HG02884 (cell line): Measurements from ENCODE around the gene GPR34.
"Not testable (repeated sequence)": the region's sequence is repeated elsewhere in the genome, so short reads cannot be mapped to it uniquely, and the experiment has no call there.

Source experiments
- ATAC-seq: cut with Tn5 transposase; IDR thresholded peaks from one replicate; pipeline ENCODE4 v1.9.1; 2021; ENCODE audit warnings: mild to moderate bottlenecking, moderate library complexity; ENCODE audit not compliant: unreplicated experiment

The GPR34 gene

DNA sequence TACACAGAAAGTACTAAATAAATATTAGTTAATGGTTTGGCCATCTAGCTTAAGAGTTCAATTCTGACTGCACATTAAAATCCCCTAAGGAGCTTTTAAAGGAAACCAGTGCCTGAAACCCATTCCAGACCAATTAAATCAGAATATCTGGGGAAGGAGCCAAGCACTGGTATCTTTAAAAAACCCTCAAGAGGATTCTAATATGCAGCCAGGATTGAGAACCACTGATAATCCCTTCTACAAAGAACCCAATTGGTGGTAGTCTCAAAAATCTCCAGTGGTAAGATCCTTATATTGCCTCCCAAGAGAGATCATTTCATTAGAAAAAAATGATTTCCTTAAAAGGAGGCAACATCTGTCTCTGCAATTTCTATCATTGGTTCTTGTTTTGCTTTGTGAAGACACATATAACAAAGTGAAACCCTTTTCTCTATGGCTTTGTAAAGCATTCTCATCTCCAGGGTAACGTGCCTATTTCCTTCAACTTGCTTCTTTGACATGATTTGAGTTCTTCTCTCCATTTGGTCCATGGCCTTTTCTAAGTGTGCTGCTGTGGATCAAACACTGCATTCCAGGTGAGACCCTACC is 3.5 kb downstream of the GPR34 start:
- no peak for ATAC-seq

DNA sequence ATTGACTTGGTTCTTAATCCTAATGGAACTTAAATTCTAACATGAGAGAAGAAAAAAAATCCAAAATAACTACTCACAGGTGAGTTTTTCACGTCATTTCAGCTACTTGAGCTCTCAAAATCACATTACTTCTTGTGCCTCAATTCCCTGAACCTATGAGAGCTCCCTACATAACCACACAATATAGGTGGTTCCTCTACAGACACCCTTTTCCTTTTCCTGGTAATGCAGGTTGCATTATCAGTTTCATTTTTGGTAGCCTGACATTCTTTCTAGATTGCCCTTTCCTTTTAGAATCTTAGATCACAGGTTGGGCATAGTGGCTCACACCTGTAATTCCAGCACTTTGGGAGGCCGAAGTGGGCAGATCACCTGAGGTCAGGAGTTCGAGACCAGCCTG is 4.3 kb downstream of the GPR34 start:
- ATAC-seq, result no peak

DNA sequence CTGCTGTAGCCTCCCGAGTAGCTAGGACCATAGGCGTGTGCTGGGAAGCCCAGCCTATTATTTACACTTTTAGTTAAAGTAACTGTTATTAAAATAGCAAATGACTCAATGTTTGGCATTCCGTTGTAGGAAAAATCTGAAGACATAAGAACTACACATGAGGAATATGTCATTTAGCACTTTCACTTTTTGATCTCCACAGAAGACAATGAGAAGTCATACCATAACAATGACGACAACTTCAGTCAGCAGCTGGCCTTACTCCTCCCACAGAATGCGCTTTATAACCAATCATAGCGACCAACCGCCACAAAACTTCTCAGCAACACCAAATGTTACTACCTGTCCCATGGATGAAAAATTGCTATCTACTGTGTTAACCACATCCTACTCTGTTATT is 6.7 kb downstream of the GPR34 start:
- ATAC-seq, result no peak

DNA sequence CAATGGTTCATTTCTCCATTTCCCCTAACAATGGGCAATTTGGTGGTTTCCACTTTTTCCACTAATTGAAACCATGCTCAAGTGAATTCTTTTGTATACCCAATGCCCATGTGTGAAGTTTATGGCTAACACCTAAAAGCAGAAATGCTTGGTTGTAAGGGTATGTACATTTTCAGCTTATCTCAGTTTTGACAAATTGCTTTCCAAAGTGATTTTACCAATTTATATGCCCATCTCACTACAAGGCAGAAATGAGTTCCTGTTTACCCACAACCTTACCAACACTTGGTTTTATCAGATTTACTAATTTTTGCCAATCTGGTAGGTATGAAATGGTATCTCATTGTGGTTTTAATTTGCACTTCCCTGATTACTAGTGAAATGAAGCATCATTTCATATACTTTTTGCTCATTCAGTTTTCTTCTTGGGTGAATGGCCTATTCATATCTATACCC is 14.8 kb downstream of the GPR34 start:
- no peak for ATAC-seq

DNA sequence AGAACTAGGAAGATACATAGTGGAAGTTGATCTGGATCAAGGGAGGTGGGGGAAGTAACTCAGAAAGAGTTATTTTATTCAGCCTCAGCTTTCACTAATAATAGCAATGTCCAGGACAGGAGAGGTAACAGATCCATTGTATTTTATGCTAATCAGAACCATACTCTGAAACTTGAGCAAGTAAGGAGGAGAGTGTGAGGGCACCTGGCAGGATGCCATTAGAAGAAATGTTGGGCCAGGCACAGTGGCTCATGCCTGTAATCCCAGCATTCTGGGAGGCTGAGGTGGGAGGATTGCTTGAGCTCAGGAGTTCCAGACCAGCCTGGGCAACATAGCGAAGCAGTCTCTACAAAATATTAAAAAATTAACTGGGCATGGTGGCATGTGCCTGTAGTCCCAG is 16.3 kb downstream of the GPR34 start:
- no peak for ATAC-seq

DNA sequence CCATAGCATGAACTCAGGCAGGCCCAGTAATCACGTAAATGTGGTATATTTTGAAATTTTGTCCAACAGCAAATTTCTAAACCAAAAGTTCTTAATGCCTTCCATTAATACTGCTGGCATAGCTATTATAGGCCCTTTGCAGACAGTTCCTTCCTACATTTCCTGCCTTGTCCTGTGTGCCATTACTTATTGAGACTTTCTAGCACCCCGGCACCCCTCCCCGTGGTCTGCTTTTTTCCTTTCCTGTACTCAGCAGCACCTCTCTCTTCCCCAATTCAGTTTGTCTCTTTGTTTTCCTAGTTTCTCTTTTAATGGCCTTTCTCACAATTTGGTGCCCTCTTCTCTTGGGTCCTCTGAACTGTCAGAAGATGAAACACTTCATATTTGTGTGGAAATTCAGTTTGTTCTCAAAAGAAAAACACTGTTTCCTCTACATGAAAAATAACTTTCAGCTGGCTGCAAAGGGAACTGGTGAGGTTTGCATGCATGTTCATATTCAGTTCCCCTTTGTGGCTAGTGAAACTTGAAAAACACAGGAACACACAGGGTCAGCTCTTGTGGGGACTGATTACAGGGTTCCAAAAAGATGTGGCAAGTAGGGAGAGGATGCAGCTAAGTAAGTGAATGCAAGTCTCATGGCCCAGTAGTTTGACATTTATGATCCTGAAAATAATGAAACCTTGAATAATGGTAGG is 17.1 kb downstream of the GPR34 start:
- peak; percentile 80 for ATAC-seq

DNA sequence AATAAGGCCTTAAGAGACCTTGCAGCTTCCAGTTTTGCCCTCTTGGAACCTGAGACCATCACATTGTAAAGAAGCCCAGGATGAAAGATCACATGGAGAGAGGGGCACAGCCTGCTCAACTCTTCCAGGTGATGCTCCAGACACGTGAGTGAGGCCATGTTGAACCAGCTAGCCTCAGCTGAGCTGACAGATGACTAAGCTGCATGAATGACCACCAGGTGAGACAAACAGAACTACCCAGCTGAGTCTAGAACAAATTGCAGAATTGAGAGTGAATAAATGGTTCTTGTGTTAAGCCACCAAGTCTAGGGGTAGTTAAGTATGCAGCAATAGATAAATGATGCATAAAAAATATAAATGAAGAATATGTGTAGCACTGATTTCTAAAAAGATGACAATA is 18.4 kb downstream of the GPR34 start:
- ATAC-seq, result no peak

DNA sequence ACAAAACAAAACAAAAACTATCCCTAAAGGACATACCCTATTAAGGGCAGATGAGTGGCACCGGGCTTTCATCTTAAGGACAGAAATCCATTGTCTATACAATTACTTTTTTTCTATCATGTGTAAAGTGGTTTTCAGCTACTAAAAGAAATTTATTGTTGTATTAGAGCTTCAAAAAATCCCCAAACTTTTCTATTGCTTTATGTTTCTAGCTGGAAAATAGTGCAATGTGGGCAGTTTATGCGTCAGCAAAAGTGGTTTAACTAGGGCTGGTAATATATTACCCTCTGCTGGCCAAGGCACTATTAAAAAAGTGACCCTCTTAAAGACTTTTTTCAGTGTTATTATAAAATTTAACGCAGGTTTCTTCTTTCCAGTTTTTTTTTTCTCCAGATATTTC is 19.7 kb downstream of the GPR34 start:
- no peak for ATAC-seq

DNA sequence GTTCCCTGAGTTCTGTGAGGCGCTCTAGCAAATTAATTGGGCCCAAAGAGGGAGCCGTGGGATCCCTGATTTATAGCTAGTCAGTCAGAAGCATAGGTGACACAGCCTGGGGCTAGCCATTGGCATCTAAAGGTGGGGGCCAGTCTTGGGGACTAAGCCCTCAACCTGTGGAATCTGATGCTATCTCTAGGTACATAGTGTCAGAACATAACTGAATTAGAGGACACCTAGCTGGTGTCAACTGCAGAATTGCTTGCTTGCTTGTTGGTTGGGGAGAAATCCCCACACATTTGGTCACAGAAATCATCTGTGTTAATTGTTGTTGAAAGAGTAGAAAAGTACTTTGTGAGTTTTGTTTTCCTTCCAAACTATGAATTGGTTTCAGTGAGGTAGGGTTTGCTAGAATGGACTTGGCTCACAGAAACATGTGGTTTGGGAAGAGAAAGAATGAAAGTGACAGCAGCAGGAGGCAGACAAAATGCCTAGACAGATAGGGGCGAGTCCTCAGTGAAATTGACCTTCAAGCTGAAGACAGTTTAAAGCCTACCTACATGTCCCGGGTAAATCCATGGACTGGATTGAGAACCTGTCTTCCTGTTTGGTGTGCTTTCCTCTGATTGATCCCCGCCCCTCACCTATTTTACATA is 22.4 kb downstream of the GPR34 start:
- ATAC-seq, result no peak

DNA sequence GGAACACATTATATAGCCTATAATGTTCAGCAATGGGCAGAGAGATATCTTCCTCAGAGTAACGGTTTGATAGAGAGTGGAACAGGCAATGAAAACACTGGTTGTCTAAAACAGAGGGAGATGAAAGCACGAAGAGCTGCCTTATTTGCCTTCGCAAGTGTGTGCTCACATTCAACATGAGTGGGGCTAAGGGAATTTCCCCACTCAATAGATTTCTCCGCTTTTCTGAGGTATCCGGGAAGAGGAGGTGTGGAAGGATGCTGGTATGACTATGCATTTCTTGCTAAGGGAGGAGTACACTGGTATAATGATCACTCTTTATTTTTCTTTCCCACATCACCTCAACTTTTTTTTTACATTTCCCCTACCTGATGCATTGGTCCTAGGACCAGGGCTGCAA is 27.4 kb downstream of the GPR34 start:
- no peak for ATAC-seq

DNA sequence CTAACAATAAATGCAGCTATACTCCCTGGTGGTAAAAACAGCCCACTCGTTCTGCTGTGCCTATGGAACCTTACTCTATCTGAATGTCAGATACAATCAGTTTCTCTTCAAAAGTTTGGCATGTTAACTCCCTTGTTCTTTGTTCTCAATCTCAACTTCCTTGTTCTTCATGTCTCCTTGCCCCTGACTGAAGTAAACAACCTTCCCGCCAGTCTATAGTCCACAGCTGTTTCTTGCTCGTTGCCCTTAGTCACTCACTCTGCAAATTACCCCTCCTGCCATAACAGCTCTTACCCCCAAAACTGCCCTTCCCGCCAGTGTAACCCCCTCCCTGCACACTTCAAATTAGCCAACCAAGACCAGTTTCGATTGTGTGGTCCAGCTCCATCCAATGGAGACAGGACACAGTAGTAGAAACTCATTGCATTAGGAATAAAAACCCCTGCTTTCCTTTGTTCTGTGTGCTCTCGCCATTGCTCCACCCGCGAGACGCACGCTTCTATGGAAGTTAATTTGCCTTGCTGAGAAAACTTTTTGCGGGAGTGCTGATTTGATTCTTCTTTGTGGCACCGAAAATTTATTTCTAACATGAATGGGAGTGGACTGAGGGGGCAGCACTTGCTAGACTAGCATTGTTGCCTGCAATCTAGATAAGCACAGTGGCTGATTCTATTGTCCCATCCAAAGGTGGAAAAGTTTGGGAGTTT is 28.1 kb downstream of the GPR34 start:
- no peak for ATAC-seq

DNA sequence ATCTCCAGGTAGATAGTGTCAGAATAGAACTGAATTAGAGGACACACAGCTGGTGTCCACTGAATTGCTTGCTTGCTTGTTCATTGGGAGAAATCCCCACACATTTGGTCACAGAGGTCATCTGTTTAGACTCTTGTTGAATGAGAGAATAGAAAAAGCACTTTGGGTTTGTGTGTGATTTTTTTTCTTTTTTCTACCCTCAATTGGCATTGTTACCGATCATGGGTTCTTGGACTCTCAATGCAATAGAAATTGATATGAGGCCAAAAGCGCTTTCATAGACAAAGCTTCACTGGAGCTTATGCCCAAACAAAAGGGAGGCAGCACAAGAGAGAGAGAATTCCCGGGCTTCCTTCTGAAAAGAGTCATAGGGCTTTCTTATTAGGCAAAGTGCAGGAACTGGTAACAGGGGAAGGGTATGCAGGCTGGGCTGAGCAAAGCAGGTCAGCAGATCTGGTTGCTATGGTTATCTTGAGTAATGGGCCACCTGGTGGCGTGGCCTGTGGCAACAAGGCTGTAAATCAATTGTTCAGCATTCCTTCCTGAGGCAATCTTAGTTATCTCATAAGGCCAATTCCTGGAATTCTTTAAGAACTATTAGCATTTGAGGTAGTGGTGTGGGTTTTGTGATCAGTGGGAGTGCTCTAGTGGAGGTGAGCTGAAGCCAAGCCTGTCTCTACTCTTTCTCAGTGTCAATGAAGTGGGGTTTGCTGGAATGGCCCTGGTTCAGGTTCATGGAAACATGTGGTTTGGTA is 29.9 kb downstream of the GPR34 start:
- ATAC-seq, result no peak

DNA sequence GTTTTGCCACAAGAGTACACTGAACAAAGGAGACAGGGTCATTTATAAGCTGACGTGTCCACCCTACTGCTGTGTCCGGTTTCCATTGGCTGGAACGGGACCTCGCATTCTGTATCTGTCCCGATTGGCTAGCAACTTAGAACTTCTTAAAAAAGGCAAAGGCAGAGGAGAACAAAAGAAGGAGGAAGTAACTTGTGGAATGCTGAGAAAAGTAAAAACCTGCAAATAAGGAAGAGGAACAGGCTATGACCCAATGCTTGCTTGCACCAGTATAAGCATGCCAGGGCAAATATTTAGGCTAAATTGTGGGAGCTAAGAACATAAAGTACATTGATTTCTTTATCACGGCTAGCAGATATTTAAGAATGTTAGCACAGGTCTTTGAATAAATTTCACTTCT is 30.8 kb downstream of the GPR34 start:
- not testable (repeated sequence) for ATAC-seq

DNA sequence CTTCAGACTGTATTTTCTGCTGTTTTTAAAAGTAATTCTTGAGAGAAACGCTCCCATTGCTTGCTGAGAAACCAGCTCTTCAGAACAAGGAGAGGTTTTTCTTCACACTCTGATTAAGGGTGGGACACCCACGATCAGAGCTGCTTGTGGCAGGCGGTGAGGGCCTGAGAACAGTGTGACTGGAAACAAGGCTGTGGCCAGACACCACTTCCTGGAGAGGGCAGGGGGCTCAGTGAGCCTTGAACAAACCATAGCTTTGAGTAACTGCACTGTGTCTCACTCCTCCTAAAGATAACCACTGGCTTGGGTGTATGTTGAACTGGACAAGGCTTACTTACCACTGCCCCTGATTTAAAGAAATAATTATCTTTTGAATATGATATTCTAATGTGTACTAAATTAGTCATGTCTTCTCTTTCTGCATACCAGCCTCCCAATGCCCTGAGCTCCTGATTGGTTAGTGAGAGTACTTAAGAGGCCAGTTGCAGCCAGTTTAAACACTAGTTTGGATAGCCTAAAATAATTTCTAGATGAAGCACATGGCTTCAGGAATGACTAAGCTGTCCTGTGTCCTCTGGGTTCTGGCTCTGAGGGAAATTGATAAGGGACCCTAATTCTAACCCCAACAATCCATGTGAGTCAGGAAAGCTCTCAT is 31.5 kb downstream of the GPR34 start:
- ATAC-seq, result peak; percentile 89

DNA sequence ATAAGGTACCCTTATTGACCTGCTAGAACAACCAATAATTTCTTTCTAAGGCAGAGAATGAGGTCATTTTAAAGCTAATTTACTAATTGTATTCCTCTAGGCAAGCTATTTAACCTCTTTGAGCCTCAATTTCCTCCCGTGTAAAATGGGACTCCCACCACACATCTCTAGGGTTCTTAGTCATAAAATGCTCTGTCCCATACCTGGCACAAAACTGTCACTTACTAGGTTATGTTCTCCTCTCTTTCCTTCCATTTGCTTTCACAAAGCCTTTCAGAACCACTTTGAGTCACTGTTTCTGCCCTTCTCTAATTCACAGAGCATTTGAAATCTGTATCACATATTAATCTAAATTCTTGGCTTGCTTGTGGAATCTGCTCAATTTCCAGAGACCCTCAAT is 32.8 kb downstream of the GPR34 start:
- ATAC-seq, result no peak

DNA sequence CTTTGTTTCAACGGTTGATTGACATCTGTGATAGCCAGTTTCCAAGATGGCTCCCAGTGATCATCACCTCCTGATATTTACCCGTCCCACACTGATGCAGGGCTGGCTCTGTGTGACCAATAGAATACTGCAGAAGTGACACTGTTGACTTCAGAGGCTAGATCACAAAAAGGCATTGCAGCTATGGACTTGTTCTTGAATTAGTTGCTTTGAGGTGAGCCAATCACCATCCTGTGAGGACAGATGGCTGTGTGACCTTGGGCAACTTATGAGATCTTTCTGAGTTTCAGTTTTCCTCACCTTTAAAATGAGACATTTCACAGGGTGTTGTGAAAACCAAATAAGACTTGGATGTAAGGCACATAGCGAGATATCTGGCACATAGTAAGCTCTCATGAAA is 33.4 kb downstream of the GPR34 start:
- no peak for ATAC-seq

DNA sequence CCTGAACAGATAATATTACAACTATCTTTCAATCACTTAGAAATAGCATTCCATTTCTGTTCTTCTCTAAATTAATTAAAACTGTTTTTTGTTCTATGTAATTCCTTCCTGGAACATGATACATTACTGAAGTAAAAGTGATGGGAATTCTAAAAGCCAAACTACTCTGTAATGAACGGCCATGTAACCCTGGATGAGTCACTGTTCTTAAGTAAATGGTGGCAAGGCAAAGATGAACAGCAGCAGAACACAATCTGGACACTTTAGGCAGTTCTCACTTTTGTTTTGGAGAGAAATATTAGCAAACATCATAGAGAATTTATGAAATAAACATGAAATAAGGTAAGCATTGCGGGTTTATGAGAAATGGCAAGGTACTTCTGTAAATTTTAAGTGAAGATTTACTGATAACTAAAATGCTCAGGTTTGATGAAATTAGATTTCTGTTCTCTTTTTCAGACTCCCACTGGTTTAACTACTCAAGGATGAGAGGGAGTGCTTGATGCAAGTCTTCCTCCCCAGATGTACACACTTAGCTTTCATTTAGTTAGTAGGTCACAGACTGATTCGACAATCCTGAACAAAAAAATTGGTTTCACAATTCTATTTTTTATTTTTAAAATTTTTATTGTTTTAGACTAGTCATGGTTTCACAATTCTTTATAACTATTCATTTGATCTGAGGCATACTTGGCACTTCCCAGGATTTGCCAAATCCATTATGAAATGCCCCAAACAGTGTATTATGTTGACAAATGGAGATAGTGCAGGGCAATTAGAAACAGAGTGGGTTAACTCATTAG is 34.2 kb downstream of the GPR34 start:
- ATAC-seq, result no peak

DNA sequence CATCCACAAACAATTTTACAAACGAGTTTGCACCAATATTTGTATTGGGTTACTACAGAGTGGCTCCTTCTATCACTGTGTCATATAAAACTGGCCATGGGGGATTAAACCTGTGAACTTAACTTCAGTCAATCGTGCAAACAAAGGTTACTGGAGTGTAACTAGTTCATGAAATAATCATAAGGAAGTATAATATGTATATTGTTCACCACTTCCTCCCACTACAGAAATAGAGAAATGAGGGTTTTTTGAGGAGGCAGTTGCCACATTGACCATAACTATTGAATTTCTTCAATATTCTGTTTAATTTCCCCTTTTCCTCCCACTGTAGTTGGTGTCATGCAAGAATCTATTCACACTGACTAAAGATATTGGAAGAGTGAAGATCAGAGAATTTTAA is 35.1 kb downstream of the GPR34 start, which contains the start of gene GPR82:
Gene GPR82, plus strand, starts transcription at position 356 of the 400 bp plus-strand sequence. CDS start 2,846 bp downstream, outside the sequence.
- no peak for ATAC-seq

DNA sequence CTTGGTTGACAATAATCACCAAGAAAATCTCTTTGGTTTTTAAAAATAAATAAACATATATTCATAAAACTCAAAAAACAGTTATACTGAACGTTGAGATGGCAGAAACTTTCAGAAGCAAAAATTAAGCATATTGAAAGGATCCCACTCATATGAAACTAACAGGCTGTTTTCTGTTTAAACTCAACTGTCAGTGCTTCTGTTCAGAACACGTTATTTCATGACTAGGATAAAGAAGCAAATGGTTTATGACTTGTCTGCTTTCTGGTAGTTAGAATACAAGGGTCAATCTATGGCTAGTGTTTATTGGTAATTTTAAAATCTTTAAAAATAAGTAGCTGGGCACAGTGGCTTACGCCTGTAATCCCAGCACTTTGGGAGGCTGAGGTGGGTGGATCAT is 39.4 kb downstream of the GPR34 start:
- ATAC-seq, result no peak

DNA sequence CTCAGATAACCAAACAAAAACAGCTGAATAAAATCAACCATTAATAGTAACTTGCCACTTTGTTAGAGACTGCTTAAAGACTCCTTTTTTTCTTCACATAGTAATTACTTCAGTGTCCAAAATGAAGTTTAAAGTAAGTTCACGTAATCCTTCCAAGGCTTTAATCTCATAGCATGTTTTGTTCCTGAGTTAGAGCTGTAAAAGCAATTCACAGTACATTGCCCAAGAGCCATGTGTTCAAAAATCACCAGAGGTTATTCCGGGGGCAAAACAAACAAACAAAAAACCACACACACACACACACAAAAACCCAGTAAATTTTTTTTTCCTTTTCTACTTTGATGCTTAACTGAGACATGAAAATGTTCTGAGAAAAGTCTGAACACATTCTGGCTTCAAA is 41.3 kb downstream of the GPR34 start:
- no peak for ATAC-seq
